ENCODE measurements around the gene DARS1.

DARS1 gene

DNA sequence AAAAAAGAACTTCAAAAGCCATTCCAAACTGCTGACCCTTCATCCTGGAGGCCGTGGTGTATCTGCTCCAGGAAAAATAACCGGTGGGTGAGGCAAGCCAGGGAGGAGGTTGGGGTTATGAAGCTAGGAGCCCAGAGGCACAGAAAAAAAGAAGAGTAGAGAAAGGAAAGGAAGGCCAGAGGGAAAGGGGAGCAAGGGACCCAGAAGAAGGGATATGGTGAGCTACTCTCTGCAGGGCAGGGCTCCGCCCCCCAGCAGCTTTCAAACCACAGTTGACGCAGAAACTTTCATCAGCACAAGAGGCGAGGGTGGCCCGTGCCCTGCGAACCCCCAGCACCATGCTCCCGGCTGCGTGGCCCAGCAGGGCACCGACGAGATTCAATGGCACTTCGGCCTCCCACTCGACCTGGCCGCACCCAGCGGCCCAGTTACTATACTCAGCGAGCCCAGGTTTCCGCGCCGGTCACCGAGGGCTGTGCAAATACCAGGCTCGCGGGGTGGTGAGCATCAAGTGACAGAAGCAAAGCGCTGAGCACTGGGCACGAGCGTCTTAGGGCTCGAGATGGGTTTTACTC, 109.8 kb downstream of the DARS1 start:
- DNase-seq, result peak; percentile 2 to 40

DNA sequence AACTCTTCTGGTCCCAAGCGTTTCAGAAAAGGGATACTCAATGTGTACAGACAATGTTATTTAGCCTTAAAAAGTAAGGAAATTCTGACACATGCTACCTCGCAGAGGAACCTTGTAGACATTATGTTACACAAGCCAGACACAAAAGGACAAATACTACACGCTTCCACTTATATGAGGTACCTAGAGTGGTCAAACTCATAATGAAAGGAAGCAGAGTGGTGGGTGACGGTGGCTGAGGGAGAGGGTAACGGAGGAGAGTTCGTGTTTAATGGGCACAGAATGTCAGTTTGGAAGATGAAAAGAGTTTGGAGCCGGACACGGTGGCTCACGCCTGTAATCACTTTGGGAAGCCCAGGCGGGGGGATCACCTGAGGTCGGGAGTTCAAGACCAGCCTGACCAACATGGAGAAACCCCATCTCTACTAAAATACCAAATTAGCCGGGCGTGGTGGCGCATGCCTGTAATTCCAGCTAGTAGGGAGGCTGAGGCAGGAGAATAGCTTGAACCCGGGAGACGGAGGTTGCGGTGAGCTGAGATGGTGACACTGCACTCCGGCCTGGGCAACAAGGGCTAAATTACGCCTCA, 110.6 kb downstream of the DARS1 start:
- DNase-seq, result no peak

DNA sequence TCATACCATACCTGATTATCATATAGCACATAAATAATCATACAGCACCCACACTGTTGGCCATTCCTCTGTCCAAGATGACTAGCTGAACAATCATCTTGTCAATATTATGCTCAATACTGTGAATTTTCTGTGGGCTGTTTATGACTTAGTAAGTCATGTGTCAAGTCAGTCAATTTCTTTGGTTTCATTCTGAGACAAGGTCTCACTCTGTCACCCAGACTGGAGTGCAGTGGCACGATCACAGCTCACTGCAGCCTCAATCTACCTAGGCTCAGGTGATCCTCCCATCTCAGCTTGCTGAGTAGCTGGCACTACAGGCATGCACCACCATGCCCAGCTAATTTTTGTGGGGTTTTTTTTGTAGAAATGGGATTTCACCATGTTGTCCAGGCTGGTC, 114.9 kb downstream of the DARS1 start:
- no peak for DNase-seq

DNA sequence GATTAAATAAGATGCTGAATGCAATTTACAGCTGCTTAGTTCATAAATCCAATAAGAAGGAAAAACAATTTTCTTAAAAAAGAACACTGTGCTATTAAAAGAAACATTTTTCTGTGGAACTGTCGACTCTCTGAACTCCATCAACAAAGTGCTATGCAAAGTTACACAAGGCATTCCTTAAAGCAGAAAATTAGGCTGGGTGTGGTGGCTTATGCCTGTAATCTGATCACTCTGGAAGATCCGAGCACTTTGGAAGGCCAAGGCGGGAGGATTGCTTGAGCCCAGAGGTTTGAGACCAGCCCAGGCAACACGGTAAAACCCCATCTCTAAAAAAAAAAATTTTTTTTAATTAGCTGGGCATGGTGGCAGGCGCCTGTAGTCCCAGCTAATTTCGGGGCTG, 122.2 kb downstream of the DARS1 start:
- DNase-seq, result no peak

DNA sequence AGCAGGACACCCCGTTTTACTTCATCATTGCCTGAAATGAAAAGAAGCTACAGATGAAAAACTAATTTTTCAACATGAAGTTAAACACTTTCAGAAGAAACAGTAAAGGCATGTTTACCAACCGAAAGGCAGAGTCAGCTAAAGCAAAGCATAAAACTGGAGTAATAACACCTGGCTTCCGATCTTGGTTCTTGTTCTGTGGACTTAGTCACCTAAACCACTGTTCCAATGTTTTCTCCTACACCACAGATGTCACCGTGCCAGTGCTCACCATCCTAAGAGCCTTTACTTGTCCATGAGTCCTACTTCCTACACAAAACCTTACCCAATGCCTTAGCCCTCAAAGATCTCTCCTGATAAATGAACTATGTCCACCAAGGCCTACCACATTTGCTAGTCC, 122.7 kb downstream of the DARS1 start:
- no peak for DNase-seq

Measured in NCI-H2081 (cell line).